ENCODE data around the gene PDHX.

The PDHX gene

GRCh38 chr11:34960277-34960676, 43.9 kb downstream of the PDHX start:
- no peak for DNase-seq

DNA sequence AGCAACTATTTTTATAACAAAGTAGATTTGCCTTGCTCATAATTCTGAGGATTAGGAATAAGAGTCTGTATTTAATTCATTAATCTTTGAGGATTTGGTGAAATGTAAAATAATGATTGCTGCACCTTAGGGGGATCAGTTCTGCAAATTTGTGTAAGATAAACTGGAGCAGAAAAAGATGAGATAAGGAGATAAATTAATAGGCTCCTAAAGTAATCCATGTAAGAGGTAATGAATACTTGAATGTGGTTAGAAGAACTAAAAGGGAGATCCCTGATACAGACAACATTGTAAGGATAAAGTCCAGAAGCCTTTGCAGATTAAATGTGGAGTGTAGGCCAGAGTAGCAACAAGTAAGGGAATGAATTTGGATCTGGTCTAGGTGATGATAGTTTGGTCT, 45.6 kb downstream of the PDHX start:
- no peak for DNase-seq

GRCh38 chr11:34963351-34963750, 46.9 kb downstream of the PDHX start:
- no peak for DNase-seq

GRCh38 chr11:34964610-34965331, 48.4 kb downstream of the PDHX start:
- DNase-seq, result no peak

- DNase-seq, result no peak
Observed at GRCh38 chr11:34968862-34969261, 52.4 kb downstream of the PDHX start.

- DNase-seq, result no peak
Observed at GRCh38 chr11:34970033-34970432, 53.6 kb downstream of the PDHX start.

DNA sequence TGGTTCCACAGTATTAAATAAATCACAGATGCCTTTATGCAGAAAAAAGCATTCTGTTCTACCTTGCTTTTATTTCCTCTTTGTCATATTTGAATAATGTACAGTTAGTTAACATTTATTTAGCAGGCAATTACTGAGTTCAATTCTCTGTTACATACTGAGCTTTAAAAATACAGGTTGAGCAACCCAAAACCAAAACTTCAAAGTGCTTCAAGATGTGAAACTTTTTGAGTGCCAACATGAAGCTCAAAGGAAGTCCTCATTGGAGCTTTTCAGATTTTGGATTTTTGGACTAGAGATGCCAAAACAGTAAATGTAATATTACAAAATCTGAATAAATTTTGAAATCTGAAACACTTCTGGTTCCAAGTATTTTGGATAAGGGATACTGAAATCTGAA, 54.1 kb downstream of the PDHX start:
- no peak for DNase-seq

GRCh38 chr11:34971928-34972327, 55.5 kb downstream of the PDHX start:
- DNase-seq, result no peak

DNA sequence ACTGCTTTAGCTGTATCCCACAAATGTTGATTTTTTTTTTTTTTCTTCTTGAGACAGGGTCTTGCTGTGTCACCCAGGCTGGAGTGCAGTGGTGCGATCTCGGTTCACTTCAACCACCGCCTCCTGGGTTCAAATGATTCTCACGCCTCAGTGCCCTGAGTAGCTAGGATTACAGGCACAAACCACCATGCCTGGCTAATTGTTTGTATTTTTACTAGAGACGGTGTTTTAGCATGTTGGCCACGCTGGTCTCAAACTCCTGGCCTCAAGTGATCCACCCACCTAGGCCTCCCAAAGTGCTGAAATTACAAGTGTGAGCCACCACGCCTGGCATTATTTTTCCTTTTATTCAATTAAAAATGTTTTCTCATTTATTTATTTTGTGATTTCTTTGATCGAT, 55.9 kb downstream of the PDHX start:
- no peak for DNase-seq

- DNase-seq, result no peak
Observed at GRCh38 chr11:34972892-34973291, 56.5 kb downstream of the PDHX start.

DNA sequence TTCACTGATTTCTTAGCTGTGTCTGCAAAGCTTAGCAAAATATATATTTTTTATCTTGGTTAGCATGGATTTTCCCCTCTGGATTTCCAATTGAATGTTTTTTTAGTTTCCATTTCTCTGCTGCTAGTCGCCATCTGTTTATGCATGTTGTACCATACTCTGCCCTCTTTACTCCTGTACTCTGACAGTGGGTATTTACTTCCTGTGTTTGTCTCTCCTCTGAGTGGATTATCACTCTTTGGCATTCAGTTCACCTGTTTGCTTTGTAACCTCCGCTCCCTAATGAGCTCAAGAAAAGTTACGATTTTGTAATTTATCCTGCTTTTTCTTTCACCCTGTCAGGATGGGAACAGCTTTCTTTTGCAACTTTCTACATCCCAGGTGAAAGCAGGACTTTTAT, 59.1 kb downstream of the PDHX start:
- DNase-seq, result no peak

- DNase-seq, result no peak
Observed at GRCh38 chr11:34976496-34977088, 60.2 kb downstream of the PDHX start.

DNA sequence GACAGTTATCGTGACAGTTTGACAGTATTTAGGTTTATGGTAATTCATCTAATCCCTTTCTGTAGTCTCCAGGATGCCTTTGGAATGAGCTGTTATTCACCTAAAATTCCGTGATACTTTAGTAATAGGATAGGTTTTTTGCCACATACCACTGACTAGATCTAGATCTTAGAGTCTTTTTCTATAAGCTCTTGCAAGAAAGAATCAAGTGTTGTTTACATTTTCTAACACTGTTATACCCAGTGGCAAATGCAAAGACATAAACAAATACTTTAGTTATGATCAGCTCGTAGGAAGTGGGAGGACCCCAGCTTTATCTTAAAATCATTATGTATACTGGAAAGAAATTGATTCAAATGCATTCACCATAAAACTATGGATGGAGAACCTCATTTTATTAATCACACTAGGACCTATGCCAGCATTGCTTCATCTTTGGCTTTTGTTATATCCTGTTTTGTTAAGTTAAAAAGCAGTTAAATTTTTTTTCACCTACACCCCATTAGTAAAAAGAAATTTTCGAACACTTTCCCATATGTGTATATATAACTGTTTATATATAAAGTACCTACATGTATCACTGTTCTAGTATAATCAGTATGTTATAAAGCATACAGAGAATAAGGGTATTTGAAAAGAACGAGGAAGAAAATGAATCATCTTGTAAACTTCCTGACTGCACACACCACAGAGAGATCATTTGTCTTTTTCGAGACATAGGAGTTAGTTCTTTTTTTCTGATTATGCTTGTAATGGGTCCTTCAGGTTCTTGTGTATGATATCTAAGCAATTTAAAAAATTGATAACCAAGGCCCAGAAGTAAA, 60.9 kb downstream of the PDHX start:
- DNase-seq, result no peak

- DNase-seq, result no peak
Observed at GRCh38 chr11:34978236-34979191, 62.1 kb downstream of the PDHX start.

DNA sequence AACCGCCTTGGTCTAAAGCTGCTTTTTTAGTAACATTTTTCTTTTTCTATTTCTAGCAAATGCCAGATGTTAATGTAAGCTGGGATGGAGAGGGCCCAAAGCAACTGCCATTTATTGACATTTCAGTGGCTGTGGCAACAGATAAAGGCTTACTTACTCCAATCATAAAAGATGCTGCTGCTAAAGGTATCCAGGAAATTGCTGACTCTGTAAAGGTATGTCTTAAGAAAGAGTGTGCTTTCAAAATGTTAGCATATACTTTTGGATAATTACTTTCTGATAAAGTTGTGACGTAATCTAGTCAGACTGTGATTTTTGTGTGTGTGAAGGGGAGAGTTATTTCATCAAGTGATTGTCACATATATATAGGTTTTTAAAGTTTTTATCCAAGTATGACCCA, 68.1 kb downstream of the PDHX start:
- no peak for DNase-seq

DNA sequence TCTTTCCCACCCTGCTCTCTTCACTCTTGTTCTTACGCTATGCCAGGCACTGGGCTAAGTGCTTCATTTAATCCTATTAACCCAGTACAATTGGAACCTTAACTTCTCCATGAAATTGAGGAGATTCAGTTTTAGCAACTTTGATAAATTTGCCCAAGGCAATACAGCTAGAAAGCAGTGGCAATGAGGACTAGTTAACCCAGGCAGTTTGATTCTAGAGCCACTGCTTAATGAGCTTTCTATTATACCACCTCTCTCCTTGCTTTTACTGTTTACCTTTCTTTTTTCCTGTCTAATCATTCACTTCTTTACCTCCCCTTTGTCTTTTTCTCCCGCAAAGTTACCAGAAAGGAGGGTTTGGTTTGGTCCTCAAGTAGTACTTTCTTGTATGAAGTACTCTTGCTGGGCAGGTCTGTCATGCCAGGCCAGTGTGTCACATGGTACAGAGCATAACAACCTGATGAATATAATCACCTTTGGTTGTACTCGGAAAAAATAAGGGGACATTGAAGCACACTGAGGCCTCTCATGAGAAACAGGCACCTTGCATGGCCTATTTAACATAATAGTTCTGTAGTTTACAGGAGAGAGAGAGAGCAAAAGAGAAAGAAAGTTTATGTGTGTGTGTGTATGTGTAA, 70.6 kb downstream of the PDHX start:
- no peak for DNase-seq

- DNase-seq, result no peak
Observed at GRCh38 chr11:34987617-34988016, 71.2 kb downstream of the PDHX start.

- no peak for DNase-seq
Observed at GRCh38 chr11:34988294-34989255, 72.2 kb downstream of the PDHX start.

DNA sequence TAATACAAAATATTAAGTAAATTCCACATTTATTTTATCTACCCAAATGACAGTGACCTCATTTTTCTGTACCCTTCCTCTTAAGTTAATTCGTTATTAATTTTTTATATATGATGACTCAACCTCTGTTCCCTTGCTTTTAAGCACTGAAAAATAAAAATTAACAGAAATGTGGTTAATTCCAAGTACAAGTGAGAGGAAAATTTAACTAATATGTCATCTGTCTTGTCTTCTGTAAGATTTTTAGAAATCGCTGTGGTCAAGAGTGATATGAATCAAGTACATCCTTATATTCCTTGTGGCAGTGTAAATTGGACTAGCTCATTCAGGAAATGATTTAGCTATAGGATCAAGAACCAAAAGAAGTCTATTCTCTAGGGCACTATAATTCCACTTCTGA, 74.5 kb downstream of the PDHX start:
- DNase-seq, result no peak

DNA sequence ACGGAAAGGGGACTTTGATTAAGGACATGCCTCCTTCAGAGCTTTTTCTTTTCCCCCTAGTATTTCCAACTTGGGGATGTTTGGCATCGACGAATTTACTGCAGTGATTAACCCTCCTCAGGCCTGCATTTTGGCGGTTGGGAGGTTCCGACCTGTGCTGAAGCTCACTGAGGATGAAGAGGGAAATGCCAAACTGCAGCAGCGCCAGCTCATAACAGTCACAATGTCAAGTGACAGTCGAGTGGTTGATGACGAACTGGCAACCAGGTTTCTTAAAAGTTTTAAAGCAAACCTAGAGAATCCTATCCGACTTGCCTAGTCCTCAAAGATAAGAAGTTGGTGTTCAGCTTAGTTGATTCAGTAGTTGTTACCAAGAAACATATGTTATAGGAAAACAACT, 78.4 kb downstream of the PDHX start:
- DNase-seq, result no peak

- DNase-seq, result no peak
Observed at GRCh38 chr11:34996958-34997357, 80.5 kb downstream of the PDHX start.
